Hypothalamus (tissue), 51 donors: ENCODE results near the gene C2CD5.
"Not testable (repeated sequence)": the region's sequence is repeated elsewhere in the genome, so short reads cannot be mapped to it uniquely, and the experiment has no call there.

Experiments
- DNase-seq, 51 donors: peaks; one replicate each; lab custom pipeline; 2025; lab: John Stamatoyannopoulos, UW

C2CD5 gene, protein sequence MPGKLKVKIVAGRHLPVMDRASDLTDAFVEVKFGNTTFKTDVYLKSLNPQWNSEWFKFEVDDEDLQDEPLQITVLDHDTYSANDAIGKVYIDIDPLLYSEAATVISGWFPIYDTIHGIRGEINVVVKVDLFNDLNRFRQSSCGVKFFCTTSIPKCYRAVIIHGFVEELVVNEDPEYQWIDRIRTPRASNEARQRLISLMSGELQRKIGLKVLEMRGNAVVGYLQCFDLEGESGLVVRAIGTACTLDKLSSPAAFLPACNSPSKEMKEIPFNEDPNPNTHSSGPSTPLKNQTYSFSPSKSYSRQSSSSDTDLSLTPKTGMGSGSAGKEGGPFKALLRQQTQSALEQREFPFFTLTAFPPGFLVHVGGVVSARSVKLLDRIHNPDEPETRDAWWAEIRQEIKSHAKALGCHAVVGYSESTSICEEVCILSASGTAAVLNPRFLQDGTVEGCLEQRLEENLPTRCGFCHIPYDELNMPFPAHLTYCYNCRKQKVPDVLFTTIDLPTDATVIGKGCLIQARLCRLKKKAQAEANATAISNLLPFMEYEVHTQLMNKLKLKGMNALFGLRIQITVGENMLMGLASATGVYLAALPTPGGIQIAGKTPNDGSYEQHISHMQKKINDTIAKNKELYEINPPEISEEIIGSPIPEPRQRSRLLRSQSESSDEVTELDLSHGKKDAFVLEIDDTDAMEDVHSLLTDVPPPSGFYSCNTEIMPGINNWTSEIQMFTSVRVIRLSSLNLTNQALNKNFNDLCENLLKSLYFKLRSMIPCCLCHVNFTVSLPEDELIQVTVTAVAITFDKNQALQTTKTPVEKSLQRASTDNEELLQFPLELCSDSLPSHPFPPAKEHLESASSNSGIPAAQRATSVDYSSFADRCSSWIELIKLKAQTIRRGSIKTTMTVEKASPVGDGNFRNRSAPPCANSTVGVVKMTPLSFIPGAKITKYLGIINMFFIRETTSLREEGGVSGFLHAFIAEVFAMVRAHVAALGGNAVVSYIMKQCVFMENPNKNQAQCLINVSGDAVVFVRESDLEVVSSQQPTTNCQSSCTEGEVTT

GRCh38 chr12:22544038-22544979, at the start of gene C2CD5:
C2CD5 (minus strand) TSS chr12:22544542; CDS start chr12:22544150, 392 bp downstream.
- DNase-seq, result peak; percentile 72 to 99 (median 92)

DNA sequence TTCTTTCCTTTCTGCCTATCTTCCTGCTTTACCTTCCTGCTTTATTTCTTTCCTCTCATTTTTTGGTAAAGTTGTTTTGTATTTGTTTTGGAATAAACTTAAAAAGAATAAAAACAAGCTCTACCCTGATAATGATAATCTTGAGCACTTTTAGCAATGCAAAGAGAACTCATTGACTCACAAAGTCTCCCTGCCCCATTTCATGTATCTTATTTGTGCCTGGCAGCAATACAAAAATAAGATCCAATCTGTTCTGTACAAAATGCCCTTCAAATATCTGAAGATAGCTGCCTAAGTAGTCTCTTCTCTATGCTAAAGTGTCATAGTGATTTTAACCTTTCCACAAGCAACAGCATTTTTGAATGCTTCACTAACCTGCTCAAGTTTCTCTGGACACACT, 49.5 kb upstream of the C2CD5 start:
- DNase-seq, result no peak

GRCh38 chr12:22588817-22589216, 44.5 kb upstream of the C2CD5 start:
- DNase-seq, result no peak

- no peak for DNase-seq
Measured at GRCh38 chr12:22578328-22578727, 34.0 kb upstream of the C2CD5 start.

DNA sequence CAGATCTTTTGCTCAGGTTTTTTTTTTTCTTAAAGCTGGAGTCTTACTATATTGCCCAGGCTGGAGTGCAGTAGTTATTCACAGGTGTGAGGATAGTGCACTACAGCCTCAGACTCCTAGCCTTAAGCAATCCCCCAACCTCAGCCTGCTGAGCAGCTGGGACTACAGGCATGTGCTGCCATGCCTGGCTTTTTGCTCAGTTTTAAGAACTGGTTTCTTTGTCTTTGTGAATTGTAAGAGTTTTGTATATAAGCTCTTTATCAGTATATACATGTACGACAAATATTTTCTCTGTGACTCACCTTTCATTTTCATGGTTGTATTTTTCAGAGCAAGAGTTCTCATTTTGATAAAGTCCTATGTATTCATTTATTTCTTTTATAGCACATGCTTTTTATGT, 33.3 kb upstream of the C2CD5 start:
- no peak for DNase-seq

DNA sequence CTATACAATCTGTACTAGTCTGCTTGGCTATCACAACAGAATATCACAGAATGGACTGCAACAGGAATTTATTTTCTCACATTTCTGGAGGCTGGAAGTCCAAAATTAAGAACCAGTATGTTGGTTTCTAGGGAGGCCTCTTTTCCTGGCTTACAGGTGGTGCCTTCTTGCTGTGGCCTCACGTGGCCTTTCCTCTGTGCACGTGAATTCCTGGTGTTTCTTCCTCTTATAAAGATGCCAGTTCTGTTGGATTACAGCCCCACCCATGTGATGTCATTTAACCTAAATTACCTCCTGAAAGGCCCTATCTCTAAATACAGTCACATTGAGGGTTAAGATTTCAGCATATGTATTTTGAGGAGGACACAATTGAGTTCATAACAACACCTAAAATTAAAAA, 32.1 kb upstream of the C2CD5 start:
- no peak for DNase-seq

DNA sequence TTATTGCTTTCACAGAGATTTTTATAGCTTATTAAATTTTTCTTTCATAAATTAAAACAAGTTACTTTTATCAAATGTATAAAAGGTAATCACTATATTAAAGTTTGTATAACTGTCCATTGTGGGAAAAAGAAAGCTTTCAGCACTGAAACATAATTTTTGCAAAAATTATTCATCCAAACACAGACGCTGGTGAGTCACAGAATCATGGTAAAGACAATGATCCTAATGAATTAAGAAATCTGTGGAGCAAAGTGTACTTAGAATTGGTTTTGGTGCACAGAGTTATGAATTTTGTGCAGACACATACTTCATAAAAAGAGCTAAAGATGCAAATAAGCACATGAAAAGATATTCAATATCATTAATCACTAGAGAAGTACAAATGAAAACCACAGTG, 31.7 kb upstream of the C2CD5 start:
- DNase-seq, result no peak

GRCh38 chr12:22574921-22575320, 30.6 kb upstream of the C2CD5 start:
- no peak for DNase-seq

DNA sequence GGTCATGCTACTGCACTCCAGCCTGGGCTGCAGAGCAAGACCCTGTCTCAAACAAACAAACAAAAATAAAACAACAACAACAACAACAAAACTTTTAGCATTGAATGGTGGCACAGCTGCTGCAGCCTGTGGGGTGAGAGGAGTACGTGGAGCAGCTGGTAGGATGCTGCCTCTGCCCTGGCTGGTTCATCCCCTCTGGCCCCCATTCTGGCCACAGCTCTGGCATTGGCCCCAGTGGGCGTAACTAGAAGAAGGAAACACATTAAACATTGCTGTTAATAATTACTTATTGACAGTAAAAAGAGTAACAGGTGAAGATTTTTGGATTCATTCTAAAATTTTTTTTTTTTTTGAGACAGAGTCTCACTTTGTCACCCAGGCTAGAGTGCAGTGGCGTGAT, 28.8 kb upstream of the C2CD5 start:
- no peak for DNase-seq

DNA sequence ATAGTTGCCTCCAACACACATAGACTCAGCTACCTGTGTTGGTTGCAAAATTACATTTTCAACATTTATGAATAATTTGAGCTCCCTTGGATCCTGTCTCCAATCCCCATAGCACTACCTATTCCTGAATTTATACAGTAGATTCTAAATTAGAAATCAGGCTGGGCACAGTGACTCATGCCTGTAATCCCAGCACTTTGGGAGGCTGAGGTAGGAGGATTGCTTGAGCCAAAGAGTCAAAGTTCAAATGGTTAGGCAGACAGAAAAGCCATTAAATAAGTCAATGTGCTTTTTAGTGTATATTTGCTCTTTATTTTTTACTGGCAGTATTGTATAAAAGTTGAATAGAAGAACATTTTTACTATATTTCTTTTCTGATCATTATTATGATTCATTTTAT, 24.9 kb upstream of the C2CD5 start:
- DNase-seq, result no peak

DNA sequence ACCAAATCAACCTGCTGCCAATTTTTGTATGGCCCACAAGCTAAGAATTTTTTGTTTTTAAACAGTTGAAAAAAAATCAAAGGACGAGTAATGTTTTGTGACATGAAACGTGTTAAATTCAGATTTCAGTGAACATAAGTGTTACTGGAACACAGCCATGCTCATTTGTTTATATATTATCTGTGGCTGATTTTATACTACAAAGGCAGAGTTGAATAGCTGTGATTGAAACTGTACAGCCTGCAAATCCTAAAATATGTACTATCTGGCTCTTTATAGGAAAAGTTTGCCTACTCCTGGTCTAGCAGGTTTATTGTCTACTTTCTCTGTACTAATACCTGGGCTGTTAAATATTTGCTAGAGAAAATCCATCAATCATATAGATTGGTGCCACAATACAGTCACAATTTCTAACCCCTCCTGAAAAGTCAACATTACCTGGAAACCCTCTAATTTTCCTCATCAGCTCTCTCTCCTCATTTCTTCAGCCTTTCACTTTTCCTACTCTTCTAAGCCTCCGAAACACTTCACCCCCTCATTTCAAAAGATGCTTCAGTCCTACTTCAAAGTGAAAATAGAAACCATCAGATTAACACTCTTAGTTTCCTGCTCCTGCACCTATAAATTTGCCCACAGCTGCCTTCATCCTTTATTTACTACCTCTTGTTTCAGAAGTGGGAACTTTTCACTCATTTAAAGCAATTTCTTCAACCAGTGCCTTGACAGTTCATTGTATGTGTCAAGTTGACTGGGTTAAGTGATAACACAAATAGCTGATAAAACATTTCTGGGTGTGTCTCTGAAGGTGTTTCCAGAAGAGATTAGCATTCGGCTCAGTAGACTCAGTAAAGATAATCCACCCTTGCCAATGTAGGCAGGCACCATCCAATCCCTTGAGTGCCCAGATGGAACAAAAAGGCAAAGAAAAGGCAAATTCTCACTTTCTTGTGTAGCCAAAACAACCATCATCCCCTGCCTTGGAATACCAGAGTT, 18.0 kb upstream of the C2CD5 start:
- DNase-seq, result no peak

DNA sequence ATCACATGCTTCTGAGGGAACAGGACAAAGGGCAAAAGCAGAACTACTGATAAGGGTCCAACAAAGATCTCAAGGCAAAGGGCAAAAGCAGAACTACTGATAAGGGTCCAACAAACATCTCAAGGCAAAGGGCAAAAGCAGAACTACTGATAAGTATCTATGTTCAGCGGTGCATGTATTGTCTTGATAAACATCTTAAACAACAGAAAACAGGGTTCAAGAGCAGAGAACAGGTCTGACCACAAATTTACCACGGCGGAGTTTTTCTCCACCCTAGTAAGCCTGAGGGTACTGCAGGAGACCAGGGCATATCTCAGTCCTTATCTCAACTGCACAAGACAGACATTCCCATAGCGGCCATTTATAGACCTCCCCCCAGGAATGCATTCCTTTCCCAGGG, 10.4 kb upstream of the C2CD5 start:
- DNase-seq, result not testable (repeated sequence)

GRCh38 chr12:22551624-22552023, 7.3 kb upstream of the C2CD5 start:
- no peak for DNase-seq

- DNase-seq, result no peak
Measured at GRCh38 chr12:22545255-22545654, 913 bp upstream of the C2CD5 start.

DNA sequence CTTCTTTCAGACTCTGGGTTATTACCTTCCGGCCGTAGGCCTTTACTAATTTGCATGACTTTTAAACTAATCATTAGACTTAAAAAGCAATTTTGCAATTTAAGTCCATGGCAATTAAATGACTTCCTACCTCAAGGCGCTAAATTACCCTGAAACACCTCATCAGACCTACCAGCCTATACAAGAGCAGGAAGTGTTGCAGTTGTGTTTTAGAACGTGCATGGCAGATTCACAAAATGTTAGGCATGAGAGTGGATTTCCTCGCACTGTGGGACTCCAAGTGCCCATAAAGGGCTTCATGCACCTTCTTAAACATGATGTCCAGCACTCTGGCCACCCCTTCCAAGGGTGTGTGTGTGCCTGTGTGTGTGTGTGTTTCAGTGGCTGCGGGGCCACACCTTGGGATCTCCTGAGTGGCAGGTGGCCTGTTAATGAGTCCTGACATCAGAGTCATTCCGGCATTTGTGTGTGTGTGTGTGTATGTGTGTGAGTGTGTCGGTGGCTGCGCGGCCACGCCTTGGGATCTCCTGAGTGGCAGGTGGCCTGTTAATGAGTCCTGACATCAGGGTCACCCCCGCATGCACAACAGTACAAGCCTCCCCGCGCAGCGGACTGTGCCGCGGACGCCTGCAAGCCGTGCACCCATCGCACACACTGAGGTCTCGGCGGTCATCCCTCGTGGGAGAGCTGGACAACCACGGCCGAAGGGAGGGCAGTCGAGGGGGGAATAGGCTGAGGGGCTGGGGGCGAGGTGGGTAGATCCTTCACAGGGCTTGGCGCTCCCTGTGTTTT, 900 bp downstream of the C2CD5 start:
- peak in 35 of 51 donors; percentile 33 to 90 (median 54) for DNase-seq

- no peak for DNase-seq
Measured at GRCh38 chr12:22541496-22542155, 2.7 kb downstream of the C2CD5 start.

GRCh38 chr12:22539055-22539454, 5.3 kb downstream of the C2CD5 start:
- no peak for DNase-seq

- DNase-seq, result no peak
Measured at GRCh38 chr12:22538311-22538710, 6.0 kb downstream of the C2CD5 start.
